ENCODE measurements around the gene TVP23A.

TVP23A gene

GRCh38 chr16:10761373-10761772 is 57.2 kb downstream of the TVP23A start:
- H3K27me3 ChIP-seq (ENCODE audit: insufficient read depth, insufficient read length) = no peaks in the 10 kb centered on the region
- DNase-seq (ENCODE audit: low read depth, low spot score) = no peak
- peaks cover 8% of the 10 kb centered on the region for H3K4me1 ChIP-seq (ENCODE audit: insufficient read depth, insufficient read length)
- peaks cover 95% of the 10 kb centered on the region for H3K36me3 ChIP-seq (ENCODE audit: insufficient read depth, insufficient read length, low read length)
- no peak overlapping the region for H3K4me3 ChIP-seq (ENCODE audit: insufficient read length, low read depth)
- no peaks in the 10 kb centered on the region for H3K9me3 ChIP-seq (ENCODE audit: insufficient read depth, low read length)
- no peak overlapping the region for H3K9ac ChIP-seq (ENCODE audit: insufficient read length, low read depth)
- no peak for TF ChIP-seq YY1 (IDR thresholded peaks at IDR 0.05; ENCODE audit: insufficient read depth, insufficient read length)
- TF ChIP-seq ZNF274 (IDR thresholded peaks at IDR 0.05; ENCODE audit: low read depth, low read length) = no peak
- no peak for TF ChIP-seq SUZ12 (IDR thresholded peaks at IDR 0.05; ENCODE audit: extremely low read depth, insufficient read depth, insufficient read length)

GRCh38 chr16:10760858-10761257 is 57.7 kb downstream of the TVP23A start:
- Histone ChIP-seq H3K27me3 (ENCODE audit: insufficient read depth, insufficient read length) (no peaks in the 10 kb centered on the region), H3K4me3 (ENCODE audit: insufficient read length, low read depth) (no peak overlapping the region), H3K4me1 (ENCODE audit: insufficient read depth, insufficient read length) (peaks cover 8% of the 10 kb centered on the region), H3K9ac (ENCODE audit: insufficient read length, low read depth) (no peak overlapping the region), H3K9me3 (ENCODE audit: insufficient read depth, low read length) (no peaks in the 10 kb centered on the region), H3K36me3 (ENCODE audit: insufficient read depth, insufficient read length, low read length) (peaks cover 94% of the 10 kb centered on the region)
- no peak for DNase-seq (ENCODE audit: low read depth, low spot score)
- TF ChIP-seq YY1 (IDR thresholded peaks at IDR 0.05; ENCODE audit: insufficient read depth, insufficient read length) = no peak
- no peak for TF ChIP-seq SUZ12 (IDR thresholded peaks at IDR 0.05; ENCODE audit: extremely low read depth, insufficient read depth, insufficient read length)
- TF ChIP-seq ZNF274 (IDR thresholded peaks at IDR 0.05; ENCODE audit: low read depth, low read length) = no peak

- H3K4me3 ChIP-seq (ENCODE audit: insufficient read length, low read depth) = no peak overlapping the region
- DNase-seq (ENCODE audit: low read depth, low spot score) = no peak
- no peaks in the 10 kb centered on the region for H3K4me1 ChIP-seq (ENCODE audit: insufficient read depth, insufficient read length)
- TF ChIP-seq SUZ12 (IDR thresholded peaks at IDR 0.05; ENCODE audit: extremely low read depth, insufficient read depth, insufficient read length) = no peak
- no peak for TF ChIP-seq ZNF274 (IDR thresholded peaks at IDR 0.05; ENCODE audit: low read depth, low read length)
- TF ChIP-seq YY1 (IDR thresholded peaks at IDR 0.05; ENCODE audit: insufficient read depth, insufficient read length) = no peak
- H3K27me3 ChIP-seq (ENCODE audit: insufficient read depth, insufficient read length) = no peaks in the 10 kb centered on the region
- H3K9me3 ChIP-seq (ENCODE audit: insufficient read depth, low read length) = no peaks in the 10 kb centered on the region
- peaks cover 81% of the 10 kb centered on the region for H3K36me3 ChIP-seq (ENCODE audit: insufficient read depth, insufficient read length, low read length)
- H3K9ac ChIP-seq (ENCODE audit: insufficient read length, low read depth) = no peak overlapping the region
Observed at GRCh38 chr16:10756574-10756973, 62.0 kb downstream of the TVP23A start.

- no peaks in the 10 kb centered on the region for H3K9me3 ChIP-seq (ENCODE audit: insufficient read depth, low read length)
- no peaks in the 10 kb centered on the region for H3K27me3 ChIP-seq (ENCODE audit: insufficient read depth, insufficient read length)
- TF ChIP-seq YY1 (IDR thresholded peaks at IDR 0.05; ENCODE audit: insufficient read depth, insufficient read length) (no peak), ZNF274 (IDR thresholded peaks at IDR 0.05; ENCODE audit: low read depth, low read length) (no peak)
- H3K4me1 ChIP-seq (ENCODE audit: insufficient read depth, insufficient read length) = no peaks in the 10 kb centered on the region
- no peak for DNase-seq (ENCODE audit: low read depth, low spot score)
- no peak overlapping the region for H3K4me3 ChIP-seq (ENCODE audit: insufficient read length, low read depth)
- no peak overlapping the region for H3K9ac ChIP-seq (ENCODE audit: insufficient read length, low read depth)
- peaks cover 78% of the 10 kb centered on the region for H3K36me3 ChIP-seq (ENCODE audit: insufficient read depth, insufficient read length, low read length)
Observed at GRCh38 chr16:10754941-10755340, 63.7 kb downstream of the TVP23A start.

- Histone ChIP-seq H3K36me3 (ENCODE audit: insufficient read depth, insufficient read length, low read length) (peaks cover 72% of the 10 kb centered on the region), H3K27me3 (ENCODE audit: insufficient read depth, insufficient read length) (no peaks in the 10 kb centered on the region), H3K4me1 (ENCODE audit: insufficient read depth, insufficient read length) (no peaks in the 10 kb centered on the region), H3K9ac (ENCODE audit: insufficient read length, low read depth) (no peak overlapping the region), H3K4me3 (ENCODE audit: insufficient read length, low read depth) (no peak overlapping the region), H3K9me3 (ENCODE audit: insufficient read depth, low read length) (no peaks in the 10 kb centered on the region)
- no peak for TF ChIP-seq SUZ12 (IDR thresholded peaks at IDR 0.05; ENCODE audit: extremely low read depth, insufficient read depth, insufficient read length)
- no peak for DNase-seq (ENCODE audit: low read depth, low spot score)
Observed at GRCh38 chr16:10753670-10754069, 64.9 kb downstream of the TVP23A start.

- DNase-seq (ENCODE audit: low read depth, low spot score) = no peak
- Histone ChIP-seq H3K4me3 (ENCODE audit: insufficient read length, low read depth) (no peak overlapping the region), H3K9ac (ENCODE audit: insufficient read length, low read depth) (no peak overlapping the region), H3K4me1 (ENCODE audit: insufficient read depth, insufficient read length) (no peaks in the 10 kb centered on the region), H3K36me3 (ENCODE audit: insufficient read depth, insufficient read length, low read length) (peaks cover 72% of the 10 kb centered on the region), H3K27me3 (ENCODE audit: insufficient read depth, insufficient read length) (no peaks in the 10 kb centered on the region), H3K9me3 (ENCODE audit: insufficient read depth, low read length) (no peaks in the 10 kb centered on the region)
- TF ChIP-seq SUZ12 (IDR thresholded peaks at IDR 0.05; ENCODE audit: extremely low read depth, insufficient read depth, insufficient read length) (no peak), ZNF274 (IDR thresholded peaks at IDR 0.05; ENCODE audit: low read depth, low read length) (no peak), YY1 (IDR thresholded peaks at IDR 0.05; ENCODE audit: insufficient read depth, insufficient read length) (no peak)
Observed at GRCh38 chr16:10752843-10753523, 65.6 kb downstream of the TVP23A start.

- H3K9ac ChIP-seq (ENCODE audit: insufficient read length, low read depth) = no peak overlapping the region
Observed at GRCh38 chr16:10751291-10751697, 67.3 kb downstream of the TVP23A start.

More at GRCh38 chr16:10751291-10751697, 67.3 kb downstream of the TVP23A start:
- no peak for TF ChIP-seq SUZ12 (IDR thresholded peaks at IDR 0.05; ENCODE audit: extremely low read depth, insufficient read depth, insufficient read length)
- no peak for TF ChIP-seq ZNF274 (IDR thresholded peaks at IDR 0.05; ENCODE audit: low read depth, low read length)
- TF ChIP-seq YY1 (IDR thresholded peaks at IDR 0.05; ENCODE audit: insufficient read depth, insufficient read length) = no peak
- peaks cover 68% of the 10 kb centered on the region for H3K36me3 ChIP-seq (ENCODE audit: insufficient read depth, insufficient read length, low read length)
- no peaks in the 10 kb centered on the region for H3K27me3 ChIP-seq (ENCODE audit: insufficient read depth, insufficient read length)
- H3K4me1 ChIP-seq (ENCODE audit: insufficient read depth, insufficient read length) = no peaks in the 10 kb centered on the region
- H3K9me3 ChIP-seq (ENCODE audit: insufficient read depth, low read length) = no peaks in the 10 kb centered on the region
- no peak for DNase-seq (ENCODE audit: low read depth, low spot score)
- no peak overlapping the region for H3K4me3 ChIP-seq (ENCODE audit: insufficient read length, low read depth)

All from NT2/D1 (cell line).